Measurements from ENCODE around the gene LRRC3C.

GRCh38 chr17:39927929-39928857 is 661 bp downstream of the LRRC3C start:
- TF ChIP-seq CTCF (IDR thresholded peaks at IDR 0.05) (no peak), POLR2A (IDR thresholded peaks at IDR 0.05) (no peak)
